Measurements from ENCODE around the gene OR51G2.

The OR51G2 gene

GRCh38 chr11:4863876-4864275 lies 55.3 kb downstream of the OR51G2 start:
- no peak for DNase-seq

All from activated CD4-positive, alpha-beta T cell treated with anti-CD3 and anti-CD28 coated beads for 4 hours (primary cell).